HG02642 (cell line): Measurements from ENCODE around the gene FAM83F.

Source experiments
- ATAC-seq: cut with Tn5 transposase; IDR thresholded peaks from one replicate; pipeline ENCODE4 v1.9.1; 2021; ENCODE audit warnings: mild to moderate bottlenecking; ENCODE audit not compliant: unreplicated experiment, poor library complexity

Gene FAM83F

GRCh38 chr22:40030758-40031095 lies 36.0 kb downstream of the FAM83F start:
- ATAC-seq = no peak

- ATAC-seq = no peak
Observed at GRCh38 chr22:40031766-40032470, 37.2 kb downstream of the FAM83F start.

GRCh38 chr22:40033586-40034380 lies 39.0 kb downstream of the FAM83F start:
- ATAC-seq = no peak

GRCh38 chr22:40035351-40035750 lies 40.6 kb downstream of the FAM83F start:
- no peak for ATAC-seq

GRCh38 chr22:40036126-40036525 lies 41.4 kb downstream of the FAM83F start:
- ATAC-seq = no peak

- no peak for ATAC-seq
Observed at GRCh38 chr22:40036591-40037225, 42.0 kb downstream of the FAM83F start.

GRCh38 chr22:40037320-40037719 lies 42.6 kb downstream of the FAM83F start:
- ATAC-seq = no peak

- no peak for ATAC-seq
Observed at GRCh38 chr22:40039482-40040115, 44.8 kb downstream of the FAM83F start.

- ATAC-seq = no peak
Observed at GRCh38 chr22:40040927-40041326, 46.2 kb downstream of the FAM83F start.

GRCh38 chr22:40041366-40042137 lies 46.8 kb downstream of the FAM83F start:
- ATAC-seq = no peak

- ATAC-seq = no peak
Observed at GRCh38 chr22:40042312-40042711, 47.6 kb downstream of the FAM83F start.

- ATAC-seq = no peak
Observed at GRCh38 chr22:40043081-40043480, 48.3 kb downstream of the FAM83F start.

GRCh38 chr22:40043793-40044101 lies 49.0 kb downstream of the FAM83F start:
- ATAC-seq = no peak

GRCh38 chr22:40044102-40044869 lies 49.5 kb downstream of the FAM83F start:
- peak; percentile 87 for ATAC-seq

- ATAC-seq = peak; percentile 30
Observed at GRCh38 chr22:40044870-40045834, 50.4 kb downstream of the FAM83F start.

GRCh38 chr22:40046126-40046525 lies 51.4 kb downstream of the FAM83F start:
- no peak for ATAC-seq

- ATAC-seq = no peak
Observed at GRCh38 chr22:40050258-40050657, 55.5 kb downstream of the FAM83F start.

GRCh38 chr22:40051322-40051721 lies 56.6 kb downstream of the FAM83F start:
- ATAC-seq = no peak

GRCh38 chr22:40053460-40053859 lies 58.7 kb downstream of the FAM83F start:
- ATAC-seq = no peak
